ENCODE measurements around the gene KCNH2. TPM values are rescaled to one million over a fixed set of nuclear protein-coding genes. Genes with fewer than 3 reads are reported as not detected.

KCNH2 gene
- total and polyA plus RNA-seq, 2 experiments from 2014 or later: 8.4 to 9.1 TPM

GRCh38 chr7:150990416-150991186, 12.5 kb upstream of the KCNH2 start, which contains the start of gene NOS3:
TSS of gene NOS3 (plus strand) at chr7:150991017. CDS start at chr7:150993804, 2,787 bp downstream.
- Histone ChIP-seq H3K4me3 (no peak within 1 kb of the TSS), H3K36me3 (replicated peaks; ENCODE audit: insufficient read depth, low read depth) (no peaks in the 10 kb centered on the region), H3K9me2 (replicated peaks; ENCODE audit: insufficient read depth) (no peaks in the 10 kb centered on the region), H3K4me2 (peak within 1 kb of the TSS; percentile 44), H2AFZ (no peak within 1 kb of the TSS), H3K27me3 (no peaks in the 10 kb centered on the region), H4K20me1 (ENCODE audit: insufficient read depth, poor library complexity, severe bottlenecking) (no peaks in the 10 kb centered on the region), H3K9me3 (ENCODE audit: low read depth) (no peaks in the 10 kb centered on the region), H3K4me1 (ENCODE audit: insufficient read depth) (peaks cover 20% of the 10 kb centered on the region), H3K27ac (peak within 1 kb of the TSS; percentile 94), H3K79me2 (no peaks in the 10 kb centered on the region)
- peak; percentile 75 for DNase-seq (ENCODE audit: low spot score)
- 67% methylated on average over 12 of the region's 12 CpGs for WGBS (ENCODE audit: low lambda C conversion rate, missing lambda C conversion rate)
- TF ChIP-seq, protein P1, sequence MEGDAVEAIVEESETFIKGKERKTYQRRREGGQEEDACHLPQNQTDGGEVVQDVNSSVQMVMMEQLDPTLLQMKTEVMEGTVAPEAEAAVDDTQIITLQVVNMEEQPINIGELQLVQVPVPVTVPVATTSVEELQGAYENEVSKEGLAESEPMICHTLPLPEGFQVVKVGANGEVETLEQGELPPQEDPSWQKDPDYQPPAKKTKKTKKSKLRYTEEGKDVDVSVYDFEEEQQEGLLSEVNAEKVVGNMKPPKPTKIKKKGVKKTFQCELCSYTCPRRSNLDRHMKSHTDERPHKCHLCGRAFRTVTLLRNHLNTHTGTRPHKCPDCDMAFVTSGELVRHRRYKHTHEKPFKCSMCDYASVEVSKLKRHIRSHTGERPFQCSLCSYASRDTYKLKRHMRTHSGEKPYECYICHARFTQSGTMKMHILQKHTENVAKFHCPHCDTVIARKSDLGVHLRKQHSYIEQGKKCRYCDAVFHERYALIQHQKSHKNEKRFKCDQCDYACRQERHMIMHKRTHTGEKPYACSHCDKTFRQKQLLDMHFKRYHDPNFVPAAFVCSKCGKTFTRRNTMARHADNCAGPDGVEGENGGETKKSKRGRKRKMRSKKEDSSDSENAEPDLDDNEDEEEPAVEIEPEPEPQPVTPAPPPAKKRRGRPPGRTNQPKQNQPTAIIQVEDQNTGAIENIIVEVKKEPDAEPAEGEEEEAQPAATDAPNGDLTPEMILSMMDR (IDR thresholded peaks at IDR 0.05; ENCODE audit: poor library complexity): no peak
- TF ChIP-seq EZH2phosphoT487 (IDR thresholded peaks at IDR 0.05; ENCODE audit: low read depth, severe bottlenecking, unreplicated experiment) (no peak), EZH2 (IDR thresholded peaks at IDR 0.05; ENCODE audit: borderline replicate concordance) (no peak)

DNA sequence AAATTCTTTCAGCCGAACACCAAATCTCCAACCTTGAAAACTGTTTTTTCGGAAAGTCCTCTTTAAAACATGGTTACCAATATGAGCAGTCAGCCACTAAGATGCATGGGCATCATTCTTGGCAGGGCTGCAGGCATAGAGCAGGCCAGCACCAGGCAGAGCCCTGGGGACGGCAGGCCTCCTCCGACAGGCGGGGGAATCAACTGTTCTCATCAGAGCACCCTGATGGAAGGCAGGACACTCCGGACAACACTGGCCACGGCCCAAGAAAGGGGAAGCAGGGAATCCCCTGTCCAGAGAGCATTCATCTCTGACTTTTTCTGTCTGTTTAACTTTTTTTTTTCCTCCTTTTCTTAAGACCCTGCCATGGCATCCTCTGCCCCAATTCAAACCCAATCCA, 11.3 kb upstream of the KCNH2 start:
- Histone ChIP-seq H3K9me3 (ENCODE audit: low read depth) (no peaks in the 10 kb centered on the region), H3K79me2 (no peaks in the 10 kb centered on the region), H3K36me3 (replicated peaks; ENCODE audit: insufficient read depth, low read depth) (no peaks in the 10 kb centered on the region), H2AFZ (no peak overlapping the region), H3K4me3 (no peak overlapping the region), H3K9me2 (replicated peaks; ENCODE audit: insufficient read depth) (no peaks in the 10 kb centered on the region), H4K20me1 (ENCODE audit: insufficient read depth, poor library complexity, severe bottlenecking) (no peaks in the 10 kb centered on the region), H3K4me1 (ENCODE audit: insufficient read depth) (peaks cover 20% of the 10 kb centered on the region), H3K27ac (peak overlapping the region; percentile 94), H3K4me2 (no peak overlapping the region), H3K27me3 (no peaks in the 10 kb centered on the region)
- DNase-seq (ENCODE audit: low spot score): no peak
- no peak for TF ChIP-seq EZH2 (IDR thresholded peaks at IDR 0.05; ENCODE audit: borderline replicate concordance)
- TF ChIP-seq EZH2phosphoT487 (IDR thresholded peaks at IDR 0.05; ENCODE audit: low read depth, severe bottlenecking, unreplicated experiment): no peak
- TF ChIP-seq, protein P1 (IDR thresholded peaks at IDR 0.05; ENCODE audit: poor library complexity): no peak
- WGBS (ENCODE audit: low lambda C conversion rate, missing lambda C conversion rate): 72% methylated on average over 7 of the region's 7 CpGs

- Histone ChIP-seq H3K27me3 (no peaks in the 10 kb centered on the region), H3K27ac (peak overlapping the region; percentile 94), H3K4me1 (ENCODE audit: insufficient read depth) (peaks cover 20% of the 10 kb centered on the region), H3K79me2 (no peaks in the 10 kb centered on the region), H3K4me3 (no peak overlapping the region), H3K9me2 (replicated peaks; ENCODE audit: insufficient read depth) (no peaks in the 10 kb centered on the region), H3K36me3 (replicated peaks; ENCODE audit: insufficient read depth, low read depth) (no peaks in the 10 kb centered on the region), H3K4me2 (peak overlapping the region; percentile 62), H3K9me3 (ENCODE audit: low read depth) (no peaks in the 10 kb centered on the region), H2AFZ (no peak overlapping the region), H4K20me1 (ENCODE audit: insufficient read depth, poor library complexity, severe bottlenecking) (no peaks in the 10 kb centered on the region)
- TF ChIP-seq EZH2 (IDR thresholded peaks at IDR 0.05; ENCODE audit: borderline replicate concordance): no peak
- no peak for TF ChIP-seq EZH2phosphoT487 (IDR thresholded peaks at IDR 0.05; ENCODE audit: low read depth, severe bottlenecking, unreplicated experiment)
- TF ChIP-seq, protein P1 (IDR thresholded peaks at IDR 0.05; ENCODE audit: poor library complexity): peak; percentile 90
- DNase-seq (ENCODE audit: low spot score): peak; percentile 75
- WGBS (ENCODE audit: low lambda C conversion rate, missing lambda C conversion rate): 32% methylated on average over 25 of the region's 31 CpGs
These were observed 10.4 kb upstream of the KCNH2 start for GRCh38 chr7:150988230-150989226.

Data from hepatocyte (in vitro differentiated cells).